Measurements from ENCODE around the gene TBX2.

- no peak for TF ChIP-seq ARNTL (CRISPR knock-in tag; IDR thresholded peaks at IDR 0.05; ENCODE audit: borderline replicate concordance, low read depth)
- no peak for TF ChIP-seq TOX (CRISPR knock-in tag; IDR thresholded peaks at IDR 0.05; ENCODE audit: borderline replicate concordance)
- no peak for TF ChIP-seq OSR1 (CRISPR knock-in tag; IDR thresholded peaks at IDR 0.05)
- TF ChIP-seq TSHZ2 (CRISPR knock-in tag; IDR thresholded peaks at IDR 0.05), result no peak
- no peak for TF ChIP-seq ZFP30 (CRISPR knock-in tag; IDR thresholded peaks at IDR 0.05)
- TF ChIP-seq ZNF70 (CRISPR knock-in tag; IDR thresholded peaks at IDR 0.05), result no peak
- no peak for TF ChIP-seq RARB (CRISPR knock-in tag; IDR thresholded peaks at IDR 0.05)
- TF ChIP-seq ISL1 (CRISPR knock-in tag; IDR thresholded peaks at IDR 0.05), result no peak
- TF ChIP-seq, protein P1, sequence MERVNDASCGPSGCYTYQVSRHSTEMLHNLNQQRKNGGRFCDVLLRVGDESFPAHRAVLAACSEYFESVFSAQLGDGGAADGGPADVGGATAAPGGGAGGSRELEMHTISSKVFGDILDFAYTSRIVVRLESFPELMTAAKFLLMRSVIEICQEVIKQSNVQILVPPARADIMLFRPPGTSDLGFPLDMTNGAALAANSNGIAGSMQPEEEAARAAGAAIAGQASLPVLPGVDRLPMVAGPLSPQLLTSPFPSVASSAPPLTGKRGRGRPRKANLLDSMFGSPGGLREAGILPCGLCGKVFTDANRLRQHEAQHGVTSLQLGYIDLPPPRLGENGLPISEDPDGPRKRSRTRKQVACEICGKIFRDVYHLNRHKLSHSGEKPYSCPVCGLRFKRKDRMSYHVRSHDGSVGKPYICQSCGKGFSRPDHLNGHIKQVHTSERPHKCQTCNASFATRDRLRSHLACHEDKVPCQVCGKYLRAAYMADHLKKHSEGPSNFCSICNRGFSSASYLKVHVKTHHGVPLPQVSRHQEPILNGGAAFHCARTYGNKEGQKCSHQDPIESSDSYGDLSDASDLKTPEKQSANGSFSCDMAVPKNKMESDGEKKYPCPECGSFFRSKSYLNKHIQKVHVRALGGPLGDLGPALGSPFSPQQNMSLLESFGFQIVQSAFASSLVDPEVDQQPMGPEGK (CRISPR knock-in tag; IDR thresholded peaks at IDR 0.05; ENCODE audit: borderline replicate concordance), result no peak
- TF ChIP-seq SNAI2 (CRISPR knock-in tag; IDR thresholded peaks at IDR 0.05), result no peak
- TF ChIP-seq PPARA (CRISPR knock-in tag; IDR thresholded peaks at IDR 0.05; ENCODE audit: borderline replicate concordance), result no peak
- no peak for TF ChIP-seq BACH2 (CRISPR knock-in tag; IDR thresholded peaks at IDR 0.05; ENCODE audit: borderline replicate concordance)
Observed at GRCh38 chr17:61426482-61427304, 27.1 kb downstream of the TBX2 start.
